GM12873 (cell line): ENCODE measurements around the gene RGS1.

ENCODE experiments used
- TF ChIP-seq, protein P1 (sequence below): IDR thresholded peaks from 2 replicates; pipeline ENCODE4 v1.5.1; 2012; ENCODE audit warnings: low read depth, mild to moderate bottlenecking, moderate library complexity, low read length, control low read depth; ENCODE audit not compliant: insufficient read depth; ENCODE audit errors: missing control alignments

RGS1 gene

DNA sequence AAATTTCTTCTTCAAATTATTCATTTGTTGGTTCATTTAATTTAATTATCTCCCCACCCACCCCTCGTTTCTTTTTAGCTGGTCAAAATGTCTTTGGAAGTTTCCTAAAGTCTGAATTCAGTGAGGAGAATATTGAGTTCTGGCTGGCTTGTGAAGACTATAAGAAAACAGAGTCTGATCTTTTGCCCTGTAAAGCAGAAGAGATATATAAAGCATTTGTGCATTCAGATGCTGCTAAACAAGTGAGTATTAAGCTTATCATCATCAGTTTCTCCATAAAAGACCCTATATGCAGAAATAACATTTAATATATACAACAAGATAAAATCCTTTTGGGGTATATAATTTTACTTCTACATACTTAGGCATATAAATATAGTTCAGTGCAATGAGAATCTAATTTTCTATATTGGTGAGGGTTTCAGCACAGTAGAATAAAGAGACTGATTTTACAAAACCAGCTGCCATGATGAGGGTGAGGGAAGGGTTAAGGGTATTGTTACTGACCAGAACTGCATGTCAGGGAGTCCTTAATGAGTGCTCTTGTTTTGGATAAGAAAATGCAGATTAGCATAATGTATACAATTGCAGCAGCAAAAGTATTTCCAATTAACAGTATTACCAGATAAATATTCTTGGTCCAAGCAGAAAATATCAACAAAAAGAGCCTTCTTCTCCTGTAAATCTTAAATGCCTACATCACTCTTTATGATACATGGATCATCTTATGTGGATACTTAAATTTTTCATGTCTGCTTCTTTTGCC lies 2.8 kb downstream of the RGS1 start:
- TF ChIP-seq, protein P1, sequence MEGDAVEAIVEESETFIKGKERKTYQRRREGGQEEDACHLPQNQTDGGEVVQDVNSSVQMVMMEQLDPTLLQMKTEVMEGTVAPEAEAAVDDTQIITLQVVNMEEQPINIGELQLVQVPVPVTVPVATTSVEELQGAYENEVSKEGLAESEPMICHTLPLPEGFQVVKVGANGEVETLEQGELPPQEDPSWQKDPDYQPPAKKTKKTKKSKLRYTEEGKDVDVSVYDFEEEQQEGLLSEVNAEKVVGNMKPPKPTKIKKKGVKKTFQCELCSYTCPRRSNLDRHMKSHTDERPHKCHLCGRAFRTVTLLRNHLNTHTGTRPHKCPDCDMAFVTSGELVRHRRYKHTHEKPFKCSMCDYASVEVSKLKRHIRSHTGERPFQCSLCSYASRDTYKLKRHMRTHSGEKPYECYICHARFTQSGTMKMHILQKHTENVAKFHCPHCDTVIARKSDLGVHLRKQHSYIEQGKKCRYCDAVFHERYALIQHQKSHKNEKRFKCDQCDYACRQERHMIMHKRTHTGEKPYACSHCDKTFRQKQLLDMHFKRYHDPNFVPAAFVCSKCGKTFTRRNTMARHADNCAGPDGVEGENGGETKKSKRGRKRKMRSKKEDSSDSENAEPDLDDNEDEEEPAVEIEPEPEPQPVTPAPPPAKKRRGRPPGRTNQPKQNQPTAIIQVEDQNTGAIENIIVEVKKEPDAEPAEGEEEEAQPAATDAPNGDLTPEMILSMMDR: no peak

DNA sequence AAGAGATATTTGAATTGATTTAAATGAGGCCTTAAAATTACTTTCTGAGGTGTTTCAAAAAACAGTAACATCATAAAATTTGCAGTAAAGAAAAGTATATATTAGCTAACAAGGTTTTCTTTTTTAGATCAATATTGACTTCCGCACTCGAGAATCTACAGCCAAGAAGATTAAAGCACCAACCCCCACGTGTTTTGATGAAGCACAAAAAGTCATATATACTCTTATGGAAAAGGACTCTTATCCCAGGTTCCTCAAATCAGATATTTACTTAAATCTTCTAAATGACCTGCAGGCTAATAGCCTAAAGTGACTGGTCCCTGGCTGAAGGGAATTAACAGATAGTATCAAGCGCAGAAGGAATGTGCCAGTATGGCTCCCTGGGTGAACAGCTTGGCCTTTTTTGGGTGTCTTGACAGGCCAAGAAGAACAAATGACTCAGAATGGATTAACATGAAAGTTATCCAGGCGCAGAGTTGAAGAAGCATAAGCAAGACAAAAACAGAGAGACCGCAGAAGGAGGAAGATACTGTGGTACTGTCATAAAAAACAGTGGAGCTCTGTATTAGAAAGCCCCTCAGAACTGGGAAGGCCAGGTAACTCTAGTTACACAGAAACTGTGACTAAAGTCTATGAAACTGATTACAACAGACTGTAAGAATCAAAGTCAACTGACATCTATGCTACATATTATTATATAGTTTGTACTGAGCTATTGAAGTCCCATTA lies 3.6 kb downstream of the RGS1 start:
- TF ChIP-seq, protein P1: no peak

DNA sequence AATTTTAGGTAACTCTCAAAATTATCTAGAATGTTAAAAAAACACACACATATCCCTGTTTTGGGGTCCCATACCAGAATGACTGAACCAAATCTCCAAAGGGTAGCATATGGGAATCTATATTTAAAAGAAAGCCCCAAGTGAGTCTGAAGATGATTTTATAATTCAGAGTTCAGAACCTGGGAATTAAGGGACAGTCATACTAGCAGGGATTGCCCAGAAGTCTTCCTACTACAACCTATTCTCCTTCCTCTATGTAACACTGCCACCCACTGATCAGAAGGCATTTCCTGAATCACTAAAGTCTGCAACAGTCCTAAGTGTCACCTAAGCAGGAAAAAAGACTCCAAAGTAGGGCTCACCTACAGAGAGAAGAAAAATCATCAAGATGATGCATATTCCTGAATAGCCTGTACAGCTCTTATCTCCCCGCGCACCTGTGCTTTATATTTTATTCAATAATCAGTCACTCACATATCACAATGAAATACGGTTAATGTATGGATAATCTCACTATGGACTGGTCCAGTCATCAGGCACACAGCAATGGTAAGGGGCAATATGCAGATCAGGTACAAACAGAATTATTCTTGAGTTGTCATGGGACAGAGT lies 4.9 kb downstream of the RGS1 start:
- TF ChIP-seq, protein P1: peak; percentile 47

DNA sequence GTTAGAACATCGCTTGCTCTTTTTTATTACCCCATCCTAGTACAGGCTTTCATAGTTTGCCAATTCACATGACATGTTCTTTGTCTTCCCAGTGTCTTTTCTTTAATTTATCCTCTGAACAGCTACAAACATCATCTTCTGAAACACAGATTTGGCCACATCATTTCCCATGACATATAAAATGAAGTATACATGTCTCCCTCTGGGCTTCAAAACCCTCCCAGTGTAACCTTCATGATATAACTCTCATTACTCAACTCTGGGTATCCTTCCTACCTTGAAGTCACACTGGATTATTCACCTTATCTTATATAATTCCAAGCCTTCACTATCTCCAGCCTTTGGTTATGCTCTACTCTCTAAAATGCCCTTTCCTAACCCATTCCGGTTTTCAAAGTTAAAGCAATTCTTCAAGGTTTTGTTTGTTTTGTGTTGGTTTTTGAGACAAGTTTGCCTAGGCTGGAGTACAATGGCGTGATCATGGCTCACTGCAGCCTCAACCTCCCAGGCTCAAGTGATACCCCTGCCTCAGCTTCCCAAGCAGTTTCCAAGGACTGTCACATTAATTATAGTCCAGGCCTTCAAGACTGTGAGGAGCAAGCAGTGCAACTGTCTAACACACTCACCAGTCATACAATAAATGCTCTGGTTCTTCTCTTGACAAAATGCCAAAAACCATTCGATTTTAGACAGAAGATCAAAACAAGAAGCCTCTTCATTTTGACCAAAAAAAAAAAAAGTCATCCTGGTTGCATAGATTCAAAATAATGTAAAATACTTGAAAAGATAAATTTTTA lies 5.8 kb downstream of the RGS1 start:
- TF ChIP-seq, protein P1: no peak

DNA sequence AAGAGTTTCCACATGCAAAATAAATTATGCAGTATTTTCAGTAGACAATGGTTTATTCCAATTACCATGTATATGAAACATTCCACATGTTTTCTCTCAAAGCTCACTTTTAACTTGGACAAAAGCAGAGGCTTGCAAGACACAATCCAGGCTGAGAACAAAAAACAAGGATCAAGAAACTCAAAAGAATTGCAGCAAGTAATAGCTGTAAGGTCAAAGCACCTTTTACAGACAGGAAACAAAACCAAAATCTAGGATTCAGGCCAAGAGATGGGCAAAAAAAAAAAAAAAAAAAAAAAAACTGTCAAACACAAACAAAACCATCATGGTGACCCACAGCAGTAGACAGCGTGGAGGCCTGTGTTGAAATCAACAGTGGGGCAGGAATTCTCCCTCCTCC lies 9.3 kb downstream of the RGS1 start:
- TF ChIP-seq, protein P1: no peak

DNA sequence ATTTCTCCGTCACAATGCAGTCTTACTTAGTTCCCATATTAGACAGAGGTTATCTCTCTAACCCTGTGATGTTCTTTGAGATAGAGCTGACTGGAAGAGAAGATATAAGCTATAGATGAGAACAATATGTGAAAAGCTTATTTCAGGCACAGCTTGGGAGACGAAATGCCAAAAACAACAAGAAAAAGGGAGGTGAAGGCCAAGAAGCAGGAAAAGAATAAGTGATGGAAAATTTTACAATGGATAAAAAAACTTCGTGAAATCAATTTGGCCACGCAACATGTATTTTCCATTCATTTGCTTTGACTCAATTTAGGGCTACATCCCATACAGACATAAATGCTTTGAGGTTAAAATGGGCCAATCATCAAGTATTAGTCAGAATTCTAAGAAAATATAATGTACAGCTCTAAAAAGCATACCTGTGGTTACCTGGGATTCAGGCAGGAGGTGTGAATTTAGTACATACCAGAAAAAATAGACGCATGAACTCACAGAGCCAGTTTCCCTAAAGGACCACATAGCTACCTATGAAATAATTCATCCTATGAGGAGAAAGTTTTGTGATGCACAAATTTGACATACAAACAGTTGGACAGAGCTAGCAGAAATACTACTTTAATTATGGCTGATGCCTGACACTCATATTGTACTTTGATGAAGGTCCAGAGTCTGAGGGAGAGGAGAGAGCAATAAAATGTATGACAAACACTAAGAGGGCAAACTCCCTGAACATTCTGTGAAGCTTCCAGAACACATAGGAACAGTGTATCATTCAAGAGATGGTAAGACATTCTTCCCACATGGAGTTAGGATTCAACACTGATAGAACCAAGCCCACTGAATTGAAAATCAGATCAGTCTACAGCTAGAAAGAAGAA lies 12.1 kb downstream of the RGS1 start:
- TF ChIP-seq, protein P1: no peak
